Measurements from ENCODE around the gene PTPRJ.

DNA sequence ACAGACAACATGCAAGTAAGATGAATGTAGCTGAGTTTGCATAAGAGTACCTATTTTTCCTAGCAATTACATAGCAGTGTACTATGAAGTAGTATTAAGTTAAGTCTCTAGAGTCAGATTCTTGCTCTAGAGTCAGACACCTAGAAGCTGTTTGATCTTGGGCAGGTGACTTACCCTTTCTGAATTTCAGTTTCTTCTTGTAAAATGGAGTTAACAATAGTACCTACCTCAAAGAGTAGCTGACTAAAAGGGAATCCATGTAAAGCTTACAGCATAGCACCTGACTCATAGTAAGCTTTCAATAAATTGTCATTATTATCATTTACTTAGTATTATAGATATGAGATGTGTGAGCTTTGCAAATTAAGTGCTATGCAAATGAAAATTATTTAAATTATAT is 47.8 kb upstream of the PTPRJ start:
- TF ChIP-seq, protein P1, sequence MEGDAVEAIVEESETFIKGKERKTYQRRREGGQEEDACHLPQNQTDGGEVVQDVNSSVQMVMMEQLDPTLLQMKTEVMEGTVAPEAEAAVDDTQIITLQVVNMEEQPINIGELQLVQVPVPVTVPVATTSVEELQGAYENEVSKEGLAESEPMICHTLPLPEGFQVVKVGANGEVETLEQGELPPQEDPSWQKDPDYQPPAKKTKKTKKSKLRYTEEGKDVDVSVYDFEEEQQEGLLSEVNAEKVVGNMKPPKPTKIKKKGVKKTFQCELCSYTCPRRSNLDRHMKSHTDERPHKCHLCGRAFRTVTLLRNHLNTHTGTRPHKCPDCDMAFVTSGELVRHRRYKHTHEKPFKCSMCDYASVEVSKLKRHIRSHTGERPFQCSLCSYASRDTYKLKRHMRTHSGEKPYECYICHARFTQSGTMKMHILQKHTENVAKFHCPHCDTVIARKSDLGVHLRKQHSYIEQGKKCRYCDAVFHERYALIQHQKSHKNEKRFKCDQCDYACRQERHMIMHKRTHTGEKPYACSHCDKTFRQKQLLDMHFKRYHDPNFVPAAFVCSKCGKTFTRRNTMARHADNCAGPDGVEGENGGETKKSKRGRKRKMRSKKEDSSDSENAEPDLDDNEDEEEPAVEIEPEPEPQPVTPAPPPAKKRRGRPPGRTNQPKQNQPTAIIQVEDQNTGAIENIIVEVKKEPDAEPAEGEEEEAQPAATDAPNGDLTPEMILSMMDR (IDR thresholded peaks at IDR 0.05) = no peak
- no peak for TF ChIP-seq POLR2A (IDR thresholded peaks at IDR 0.05)
